Lower lobe of right lung (tissue), 2 donors: ENCODE data around the gene TAPBP. TPM values are rescaled to one million over a fixed set of nuclear protein-coding genes. Genes with fewer than 3 reads are reported as not detected.

Experiments used
- ATAC-seq, 2 donors: fragments of 200-7000 bp; cut with Tn5 transposase; one replicate each; pipeline ENCODE4 v1.9.1; 2020 to 2022; ENCODE audit warnings: mild to moderate bottlenecking in 2 of 2, moderate library complexity in 2 of 2
- DNase-seq: peaks from one replicate; pipeline ENCODE4 v3.0.0-alpha.2; 2020
- H3K27ac ChIP-seq: fragments of 200-600 bp; one replicate; pipeline ENCODE4 v1.8.0; 2022
- H3K27me3 ChIP-seq: fragments of 200-600 bp; one replicate; pipeline ENCODE4 v1.8.0; 2022; ENCODE audit warnings: low read depth
- H3K36me3 ChIP-seq: fragments of 200-600 bp; one replicate; pipeline ENCODE4 v1.8.0; 2022; ENCODE audit warnings: mild to moderate bottlenecking
- H3K4me1 ChIP-seq: fragments of 200-600 bp; one replicate; pipeline ENCODE4 v1.8.0; 2022
- H3K4me3 ChIP-seq: fragments of 200-600 bp; one replicate; pipeline ENCODE4 v1.8.0; 2022; ENCODE audit warnings: mild to moderate bottlenecking
- H3K9me3 ChIP-seq: fragments of 200-600 bp; one replicate; pipeline ENCODE4 v1.8.0; 2022
- intact Hi-C: fragments of 100-400 bp; cut with DNase I; formaldehyde crosslinking; loops from one replicate; pipeline ENCODE4 v1.11.0; 2022
- total RNA-seq: library from RNA; stranded (reverse); fragmentation: NEBNext Ultra II Directional; extraction: Animal tissue kit (Norgen Biotek cat#: 25700); gene quantifications from one replicate; pipeline ENCODE4 v1.2.1, GENCODE V29; 2021
- TF ChIP-seq, protein P1 (sequence below): fragments of 200-600 bp; IDR thresholded peaks from one replicate; pipeline ENCODE4 v1.8.0; 2022; ENCODE audit warnings: antibody characterized with exemption, mild to moderate bottlenecking
- donor health status: DM: no; HTN: yes; CAD: no; lungs with severe emphysema.

The TAPBP gene
- total RNA-seq, 1 donor from 2014 or later = 206 TPM

DNA sequence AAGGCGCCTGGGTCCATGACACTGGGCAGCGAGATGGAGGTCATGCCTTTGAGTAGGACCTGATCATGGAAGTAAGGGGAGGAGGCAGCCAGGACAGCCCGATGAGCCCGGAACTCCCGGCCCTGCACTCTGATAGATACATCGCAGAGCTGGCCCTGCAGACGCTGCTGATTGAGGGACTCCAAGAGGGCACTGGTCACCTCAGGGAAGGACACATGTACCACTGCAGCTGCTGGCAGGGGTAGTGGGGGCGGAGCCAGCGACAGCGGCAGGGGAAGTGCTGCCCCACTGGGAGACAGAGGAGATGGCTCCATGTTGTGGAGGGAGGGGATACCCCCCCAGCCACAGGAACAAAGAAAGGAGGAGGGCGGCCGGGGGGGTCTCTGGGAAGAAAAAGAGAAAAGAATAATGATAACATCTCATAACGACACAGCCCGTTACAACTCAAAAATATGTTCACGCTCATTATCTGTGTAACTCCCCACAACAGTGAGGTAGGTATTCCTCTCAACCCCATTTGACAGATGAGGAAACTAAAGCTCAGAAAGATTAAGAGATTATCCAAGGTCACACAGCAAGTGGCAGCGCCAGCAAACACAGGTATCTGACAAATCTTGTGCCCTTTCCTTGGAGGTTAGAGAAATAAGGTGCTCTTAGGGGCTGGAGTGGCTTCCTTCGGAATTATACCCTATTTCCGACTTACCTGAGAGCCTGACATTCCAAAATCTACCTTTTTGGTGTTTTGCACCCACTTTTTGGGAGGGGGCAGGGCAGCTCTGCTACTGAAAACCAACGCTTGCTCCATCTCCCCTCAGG is 2.9 kb upstream of the TAPBP start:
- intact Hi-C loops = no loop called here
- TF ChIP-seq, protein P1, sequence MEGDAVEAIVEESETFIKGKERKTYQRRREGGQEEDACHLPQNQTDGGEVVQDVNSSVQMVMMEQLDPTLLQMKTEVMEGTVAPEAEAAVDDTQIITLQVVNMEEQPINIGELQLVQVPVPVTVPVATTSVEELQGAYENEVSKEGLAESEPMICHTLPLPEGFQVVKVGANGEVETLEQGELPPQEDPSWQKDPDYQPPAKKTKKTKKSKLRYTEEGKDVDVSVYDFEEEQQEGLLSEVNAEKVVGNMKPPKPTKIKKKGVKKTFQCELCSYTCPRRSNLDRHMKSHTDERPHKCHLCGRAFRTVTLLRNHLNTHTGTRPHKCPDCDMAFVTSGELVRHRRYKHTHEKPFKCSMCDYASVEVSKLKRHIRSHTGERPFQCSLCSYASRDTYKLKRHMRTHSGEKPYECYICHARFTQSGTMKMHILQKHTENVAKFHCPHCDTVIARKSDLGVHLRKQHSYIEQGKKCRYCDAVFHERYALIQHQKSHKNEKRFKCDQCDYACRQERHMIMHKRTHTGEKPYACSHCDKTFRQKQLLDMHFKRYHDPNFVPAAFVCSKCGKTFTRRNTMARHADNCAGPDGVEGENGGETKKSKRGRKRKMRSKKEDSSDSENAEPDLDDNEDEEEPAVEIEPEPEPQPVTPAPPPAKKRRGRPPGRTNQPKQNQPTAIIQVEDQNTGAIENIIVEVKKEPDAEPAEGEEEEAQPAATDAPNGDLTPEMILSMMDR = no peak
- H3K27ac ChIP-seq = peak overlapping the region; percentile 24
- peak overlapping the region; percentile 64 for H3K4me3 ChIP-seq
- DNase-seq (no peak), ATAC-seq (no peak)
- no peaks in the 10 kb centered on the region for H3K27me3 ChIP-seq
- peaks cover 33% of the 10 kb centered on the region for H3K36me3 ChIP-seq
- peaks cover 70% of the 10 kb centered on the region for H3K4me1 ChIP-seq
- H3K9me3 ChIP-seq = no peaks in the 10 kb centered on the region

DNA sequence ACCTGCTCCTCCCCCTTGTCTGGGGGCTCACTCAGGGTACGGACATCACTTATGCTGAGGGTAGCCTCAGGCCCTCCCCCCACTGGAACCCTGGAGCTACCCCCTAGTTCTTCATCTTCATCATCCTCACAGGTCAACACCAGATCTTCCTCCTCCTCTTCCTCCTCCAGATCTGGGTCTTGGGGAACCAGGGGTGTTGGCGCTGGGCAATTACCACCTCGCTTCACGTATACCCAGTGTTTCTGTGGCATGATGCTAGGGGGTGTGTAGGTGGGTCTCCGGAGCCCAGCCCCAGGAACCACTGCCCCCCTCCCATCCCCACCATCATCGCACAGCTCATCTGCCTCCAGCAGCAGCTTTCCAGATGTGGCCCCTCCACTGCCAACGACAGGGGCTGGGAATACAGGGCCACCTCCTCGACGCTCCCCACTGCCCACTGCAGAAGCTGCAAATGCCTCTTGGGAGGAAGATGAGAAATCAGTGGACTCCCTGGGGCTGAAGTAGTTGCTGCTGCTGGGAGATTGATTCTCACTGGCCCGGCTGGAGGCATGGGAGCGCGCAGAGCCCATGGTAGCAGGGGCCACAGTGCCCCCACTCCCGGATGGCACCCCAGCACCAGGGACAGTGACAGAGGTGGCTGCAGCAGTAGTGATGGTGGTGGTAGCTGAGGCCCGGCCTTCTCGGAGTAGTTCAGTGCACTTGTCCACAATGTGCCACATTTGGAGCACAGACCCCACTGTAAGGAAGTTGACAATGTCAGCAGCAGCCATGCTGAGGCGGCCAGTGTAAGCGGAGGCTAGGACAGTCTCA is 2.1 kb upstream of the TAPBP start:
- Histone ChIP-seq H3K4me1 (peaks cover 70% of the 10 kb centered on the region), H3K27me3 (no peaks in the 10 kb centered on the region), H3K4me3 (no peak overlapping the region), H3K27ac (no peak overlapping the region), H3K36me3 (peaks cover 36% of the 10 kb centered on the region), H3K9me3 (no peaks in the 10 kb centered on the region)
- TF ChIP-seq, protein P1 = no peak
- DNase-seq = no peak
- ATAC-seq = no peak
- intact Hi-C loops = no loop called here

DNA sequence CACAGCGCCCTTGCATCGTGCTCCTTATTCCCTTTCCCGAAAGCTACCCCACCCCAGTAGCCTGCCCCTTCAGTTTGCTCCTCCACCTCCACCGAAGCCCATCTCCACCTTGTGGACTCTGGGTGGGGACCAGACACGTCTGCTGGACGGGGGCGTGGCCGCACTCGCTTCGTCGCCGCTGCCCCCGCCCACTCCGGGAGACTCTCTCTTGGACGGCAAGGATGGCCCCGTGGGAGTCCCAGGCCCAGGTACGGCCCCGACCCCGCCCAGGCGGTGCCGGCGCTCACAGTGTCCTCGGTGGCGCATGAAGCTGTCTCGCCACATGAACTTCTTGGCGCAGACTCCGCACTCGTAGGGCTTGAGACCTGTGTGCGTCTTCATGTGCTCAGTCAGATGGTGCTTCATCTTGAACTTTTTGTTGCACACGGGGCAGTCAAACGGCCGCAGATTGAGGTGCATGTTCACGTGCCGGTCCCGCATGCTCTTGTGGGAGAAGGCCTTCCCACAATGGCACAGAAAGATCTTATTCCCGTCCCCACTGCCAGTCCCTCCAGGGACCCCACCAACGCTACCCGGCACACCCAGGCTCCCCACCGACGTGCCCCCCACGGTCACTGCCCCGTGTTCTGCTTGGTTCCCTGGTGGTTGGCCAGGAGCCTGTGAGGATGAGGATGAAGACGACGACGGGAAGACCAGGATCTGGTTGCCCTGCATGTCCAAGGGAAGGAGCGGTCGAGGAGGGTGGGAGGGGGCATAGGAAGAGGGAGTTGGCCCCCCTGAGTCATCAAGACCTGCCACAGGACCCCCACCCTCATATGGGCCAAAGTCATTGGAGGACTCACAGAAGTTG is 1.3 kb upstream of the TAPBP start:
- Histone ChIP-seq H3K4me3 (peak overlapping the region; percentile 96), H3K9me3 (no peaks in the 10 kb centered on the region), H3K27me3 (no peaks in the 10 kb centered on the region), H3K4me1 (peaks cover 70% of the 10 kb centered on the region), H3K27ac (peak overlapping the region; percentile 98), H3K36me3 (peaks cover 36% of the 10 kb centered on the region)
- peak in 1 of 2 donors; percentile 5 for ATAC-seq
- intact Hi-C loops = no loop called here
- DNase-seq = peak; percentile 76
- TF ChIP-seq, protein P1 = no peak

DNA sequence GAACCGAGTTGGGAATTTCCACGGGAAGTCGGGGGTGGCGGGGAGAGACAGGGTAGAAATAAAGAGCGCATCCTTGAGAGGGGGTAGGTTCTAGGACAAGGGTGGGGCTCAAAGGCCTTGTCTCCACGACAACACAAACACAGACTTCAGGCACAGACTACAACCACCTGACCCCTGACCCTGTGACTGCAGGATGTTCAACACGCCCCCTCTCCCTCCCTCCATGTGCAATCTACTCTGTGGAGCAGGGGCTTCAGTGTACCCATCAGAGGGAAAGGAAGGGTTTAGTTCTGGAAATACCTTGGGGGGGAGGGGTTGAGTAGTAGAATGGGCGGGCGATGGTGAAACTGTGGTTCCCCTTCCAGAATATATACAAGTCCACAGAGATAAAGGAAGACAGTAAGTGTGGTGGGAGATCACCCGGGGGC is 651 bp upstream of the TAPBP start:
- Histone ChIP-seq H3K27ac (peak overlapping the region; percentile 98), H3K4me3 (peak overlapping the region; percentile 96), H3K9me3 (no peaks in the 10 kb centered on the region), H3K4me1 (peaks cover 63% of the 10 kb centered on the region), H3K27me3 (no peaks in the 10 kb centered on the region), H3K36me3 (peaks cover 36% of the 10 kb centered on the region)
- DNase-seq (peak; percentile 76), ATAC-seq (peak; percentile 65 to 67)
- TF ChIP-seq, protein P1 = no peak
- intact Hi-C loops = no loop called here
